ENCODE results near the gene CACNA1F.
A peak's percentile ranks its signal among the peaks of the same experiment; 100 is the strongest.

The CACNA1F gene

GRCh38 chrX:49227726-49228125, 5.4 kb downstream of the CACNA1F start:
- DNase-seq: no peak

GRCh38 chrX:49226946-49227345, 6.2 kb downstream of the CACNA1F start:
- no peak for DNase-seq

DNA sequence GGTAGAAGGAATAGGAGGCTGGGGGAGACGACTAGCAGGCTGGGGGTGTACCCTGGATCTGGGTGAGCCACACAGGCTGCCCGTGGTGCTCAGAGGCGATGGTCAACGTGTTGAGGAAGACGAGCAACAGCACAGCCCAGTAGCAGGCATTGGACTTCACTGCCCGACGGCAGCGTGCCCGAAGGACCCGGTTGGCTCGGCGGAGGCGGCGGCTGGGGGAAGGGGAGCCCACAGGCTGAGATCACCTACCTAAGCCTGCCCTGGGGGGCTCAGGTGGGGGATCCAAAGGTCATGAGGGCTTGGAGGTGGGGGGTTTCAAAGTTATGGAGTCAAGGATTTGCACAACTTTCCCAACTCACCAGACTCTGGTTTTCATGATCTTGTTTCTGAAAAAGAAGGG, 7.3 kb downstream of the CACNA1F start:
- no peak for DNase-seq

DNA sequence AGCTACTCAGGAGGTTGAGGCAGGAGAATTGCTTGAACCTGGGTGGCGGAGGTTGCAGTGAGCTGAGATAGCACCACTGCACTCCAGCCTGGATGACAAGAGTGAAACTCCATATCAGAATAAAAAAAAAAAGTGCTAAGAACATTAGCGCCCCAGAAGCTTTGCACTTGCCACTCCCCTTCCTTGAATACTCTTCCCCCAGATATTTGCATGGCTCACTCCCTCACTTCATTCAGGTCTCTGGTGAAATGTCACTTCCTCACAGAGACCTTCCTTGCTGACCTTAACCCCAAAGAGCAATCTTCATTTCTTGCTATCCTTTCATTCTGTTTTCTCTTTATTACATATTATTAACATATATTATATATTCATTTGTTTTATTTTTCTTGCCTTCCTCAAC, 11.3 kb downstream of the CACNA1F start:
- DNase-seq: no peak

DNA sequence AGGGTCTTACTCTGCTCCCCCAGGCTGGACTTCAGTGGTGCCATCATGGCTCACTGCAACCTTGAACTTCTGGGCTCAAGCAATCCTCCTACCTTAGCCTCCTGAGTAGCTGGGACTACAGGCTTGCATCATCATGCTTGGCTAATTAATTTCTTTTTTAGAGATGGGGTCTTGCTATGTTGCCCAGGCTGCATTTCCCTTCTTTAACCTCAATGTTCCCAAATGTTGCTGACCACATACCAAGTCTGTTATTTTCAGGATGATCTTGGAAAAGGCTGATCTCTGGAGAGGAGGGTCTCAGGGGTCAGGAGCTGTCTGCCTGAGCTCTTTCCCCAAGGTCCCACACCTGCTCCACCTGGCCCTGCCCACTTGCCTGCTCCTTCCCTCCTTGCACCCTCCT, 13.0 kb downstream of the CACNA1F start:
- DNase-seq: no peak

- no peak for DNase-seq
Measured at GRCh38 chrX:49214996-49215526, 18.1 kb downstream of the CACNA1F start.

- no peak for DNase-seq
Measured at GRCh38 chrX:49214416-49214815, 18.7 kb downstream of the CACNA1F start.

DNA sequence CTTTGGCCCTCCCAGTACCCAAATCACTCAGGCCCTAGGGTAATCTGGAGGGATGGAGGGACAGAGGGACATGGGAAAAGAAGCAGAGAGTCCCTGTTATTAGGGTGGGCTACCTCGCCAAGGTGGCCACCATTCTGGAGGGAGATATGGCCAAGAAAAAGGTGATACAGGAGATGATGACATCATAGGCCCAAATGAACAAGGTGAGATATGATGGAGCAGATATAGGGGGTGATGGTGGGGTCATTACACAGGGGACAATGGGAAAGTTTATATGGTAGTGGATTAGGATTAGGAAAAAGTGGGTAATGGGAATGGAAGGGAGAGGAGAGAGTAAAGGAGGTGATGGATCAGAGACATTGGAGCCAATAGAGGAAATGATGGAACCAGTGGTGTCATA, 20.3 kb downstream of the CACNA1F start:
- DNase-seq: no peak

GRCh38 chrX:49212209-49212608, 20.9 kb downstream of the CACNA1F start:
- no peak for DNase-seq

DNA sequence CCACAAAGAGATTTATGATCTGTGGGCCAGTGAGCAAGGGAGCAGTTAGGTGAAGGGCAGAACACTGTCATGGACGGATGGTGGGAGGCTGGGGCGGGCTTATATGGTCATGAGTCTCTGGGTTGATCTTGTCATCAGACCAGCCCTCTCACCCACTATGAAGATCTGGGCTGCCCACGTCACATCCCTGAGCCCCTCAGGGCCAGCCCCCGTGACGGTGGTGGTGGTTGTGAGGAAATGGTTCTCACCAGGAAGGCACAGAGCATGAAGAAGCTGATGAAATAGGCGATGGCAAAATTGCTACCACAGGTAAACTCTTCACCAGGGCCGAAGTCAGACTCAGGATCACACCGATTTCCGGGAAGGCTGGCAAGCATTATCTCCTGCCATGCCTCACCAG, 22.1 kb downstream of the CACNA1F start:
- DNase-seq: no peak

DNA sequence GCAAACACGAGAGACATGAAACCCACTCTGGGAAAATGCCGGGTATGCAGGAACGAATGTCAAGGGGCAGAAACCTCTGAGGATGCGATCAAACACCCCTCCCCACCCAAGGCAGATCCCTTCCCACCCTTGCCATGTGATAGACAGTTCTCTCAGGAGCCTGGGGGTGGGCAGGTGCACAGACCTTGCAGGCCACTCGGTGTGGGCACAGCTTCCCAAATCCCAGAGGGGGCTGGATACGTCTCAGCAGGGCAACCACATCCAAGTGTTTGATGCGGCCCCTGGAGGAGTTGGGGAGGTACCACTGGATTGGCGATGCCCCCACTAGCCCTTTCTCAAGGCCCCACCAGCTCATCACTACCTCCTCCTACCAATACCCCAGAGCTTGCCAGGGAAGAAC, 22.7 kb downstream of the CACNA1F start:
- no peak for DNase-seq

GRCh38 chrX:49209434-49210251, 23.5 kb downstream of the CACNA1F start:
- no peak for DNase-seq

DNA sequence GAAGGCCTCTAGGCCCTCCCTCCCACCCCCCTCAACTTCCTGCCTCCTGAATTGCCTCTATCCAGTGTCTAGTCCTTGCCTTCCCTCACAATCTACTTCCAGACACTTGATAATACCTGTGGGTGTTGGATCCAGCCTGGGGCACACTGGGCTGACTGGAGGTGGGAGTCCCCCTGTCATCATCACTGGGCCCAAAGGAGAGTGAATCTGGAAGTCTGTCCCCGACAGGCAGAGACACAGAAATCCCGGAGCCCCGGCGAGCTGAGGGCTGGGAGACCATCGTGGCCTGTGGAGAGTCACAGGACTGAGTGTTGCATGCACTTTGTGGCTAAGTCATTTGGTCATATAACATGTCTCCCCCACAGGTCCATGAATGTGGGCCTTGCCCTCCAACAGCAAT, 24.7 kb downstream of the CACNA1F start:
- DNase-seq: no peak

DNA sequence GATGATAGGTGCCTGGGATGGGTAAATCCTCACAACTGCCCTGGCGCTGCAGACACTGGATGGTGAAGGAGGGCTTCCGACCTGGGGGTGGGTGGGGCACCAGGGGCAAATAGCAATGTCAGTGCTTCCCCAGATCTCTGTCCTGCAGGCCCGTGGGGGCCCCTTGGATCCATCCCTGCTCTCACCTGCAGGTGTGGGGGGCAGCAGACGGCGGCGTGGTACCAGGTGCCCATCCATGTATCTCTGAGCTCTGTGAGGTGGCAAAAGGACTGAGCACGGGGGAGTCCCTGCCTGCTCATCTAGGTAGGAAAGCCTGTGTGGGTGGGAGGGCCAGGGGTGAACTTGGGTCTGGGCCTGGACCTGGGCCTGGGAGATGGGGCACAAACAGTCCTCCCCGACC, 26.6 kb downstream of the CACNA1F start:
- no peak for DNase-seq

DNA sequence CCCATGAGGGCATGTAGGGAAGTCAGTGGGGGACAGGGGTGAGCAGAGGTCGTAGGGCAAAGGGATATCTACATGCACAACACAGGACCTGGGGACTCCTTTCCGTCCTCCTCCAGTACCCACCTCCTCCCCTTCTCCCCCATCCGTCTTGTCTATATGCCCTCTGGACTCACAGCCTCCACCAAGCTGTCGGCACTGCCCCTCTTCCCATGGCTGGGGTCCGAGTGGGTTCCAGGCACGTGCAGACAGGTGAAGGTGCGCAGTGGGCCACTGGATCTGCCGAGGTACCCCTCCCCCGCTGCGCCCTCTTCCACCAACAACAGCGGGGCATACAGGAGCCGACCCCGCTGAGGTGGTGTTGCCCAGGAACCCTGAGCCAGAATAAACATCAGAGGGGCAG, 27.7 kb downstream of the CACNA1F start:
- DNase-seq: no peak

DNA sequence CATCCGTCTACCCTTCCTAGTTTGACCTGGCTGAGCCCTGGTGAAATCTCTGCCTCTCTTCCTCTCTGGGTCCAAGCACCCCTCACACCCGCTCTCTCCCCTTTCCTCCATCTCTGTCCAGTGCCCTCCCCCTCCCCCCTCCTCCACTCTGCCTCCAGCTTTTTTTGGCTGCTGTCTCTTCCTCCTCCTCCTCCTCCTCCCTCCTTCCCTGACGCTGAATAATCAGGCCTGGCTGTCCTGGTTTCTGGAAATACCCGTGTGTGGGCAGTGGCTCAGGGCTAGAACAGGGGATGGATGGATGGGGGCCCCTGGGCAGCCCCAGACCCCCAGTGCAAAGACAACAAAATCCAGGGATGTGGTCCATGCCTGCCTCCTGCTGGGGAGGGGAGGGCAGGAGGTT, 28.4 kb downstream of the CACNA1F start:
- DNase-seq: no peak

GRCh38 chrX:49204017-49204416, 29.1 kb downstream of the CACNA1F start:
- DNase-seq: no peak

DNA sequence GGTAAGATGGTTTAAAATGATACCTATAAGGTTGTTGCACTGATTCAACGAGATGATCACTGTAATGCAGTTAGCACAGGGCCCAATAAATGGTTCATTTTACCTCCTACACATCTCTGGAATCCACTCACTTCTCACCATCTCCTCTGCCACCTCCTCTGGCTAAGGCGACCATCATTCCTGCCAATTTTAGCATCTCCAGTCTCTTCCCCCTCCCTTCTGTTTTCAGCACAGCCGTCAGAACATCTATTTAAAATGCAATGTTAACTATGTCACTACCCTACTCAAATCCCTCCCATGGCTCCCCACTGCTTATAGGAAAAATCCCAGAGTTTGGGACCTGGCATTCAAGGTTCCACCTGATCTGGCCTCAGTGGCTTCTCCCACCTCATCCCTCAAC, 29.6 kb downstream of the CACNA1F start:
- DNase-seq: no peak

GRCh38 chrX:49202022-49202421, 31.1 kb downstream of the CACNA1F start:
- no peak for DNase-seq

GRCh38 chrX:49199906-49200771, 33.0 kb downstream of the CACNA1F start, which contains the start of gene SYP:
Gene SYP, minus strand, starts transcription at chrX:49200193. Its CDS starts 7 bp downstream, at chrX:49200186.
- DNase-seq: peak; percentile 88 to 92

DNA sequence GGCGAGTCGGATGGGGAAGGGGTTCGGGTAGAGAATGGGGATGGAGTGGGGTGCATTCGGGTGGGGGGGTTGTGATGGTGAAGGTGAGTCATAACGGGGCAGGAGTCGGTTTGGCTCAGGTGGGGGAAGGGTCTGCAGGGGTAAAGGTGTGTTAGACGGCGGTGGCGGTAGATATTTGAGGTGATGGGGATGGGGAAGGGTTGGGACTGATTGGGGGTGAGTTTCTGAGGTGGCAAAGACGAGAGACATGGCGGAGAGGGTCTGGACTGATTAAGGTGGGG, 33.9 kb downstream of the CACNA1F start:
- DNase-seq: no peak

DNA sequence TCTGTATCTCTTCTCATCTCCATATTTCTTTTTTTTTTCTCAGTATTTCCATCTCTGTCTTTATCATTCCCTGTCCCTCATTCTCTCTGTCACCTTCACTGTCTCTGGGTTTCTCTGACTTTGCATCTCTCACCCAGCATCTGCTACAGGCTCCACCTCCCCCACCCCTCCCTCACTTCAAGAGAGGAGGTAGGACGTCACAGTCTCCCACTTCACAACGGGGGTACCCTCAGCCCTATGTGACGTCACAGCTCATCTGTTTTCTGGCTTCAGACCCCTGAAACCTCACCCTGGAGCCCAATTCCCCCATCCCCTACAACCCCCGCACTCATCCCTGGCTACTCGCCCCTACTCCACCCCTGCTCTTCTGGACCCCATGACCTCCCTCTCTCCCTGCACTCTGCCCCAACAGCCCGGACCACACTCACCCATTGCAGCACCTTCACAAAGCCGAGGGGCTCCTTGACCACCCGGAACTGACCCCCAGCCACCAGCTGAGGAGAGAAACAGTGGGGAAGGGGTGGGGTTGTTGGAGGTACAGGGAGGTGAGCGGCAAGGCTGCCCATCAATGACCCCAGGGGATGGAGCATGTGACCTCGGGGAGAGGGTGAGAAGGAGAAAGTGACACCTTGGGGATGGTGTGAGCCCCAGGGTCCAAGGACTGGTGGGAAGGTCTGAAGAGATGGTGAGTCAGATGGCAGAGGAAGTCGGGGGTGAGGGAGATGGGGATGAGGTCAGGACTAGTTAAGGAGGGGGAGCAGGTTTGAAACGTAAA, 34.4 kb downstream of the CACNA1F start:
- DNase-seq: no peak

GRCh38 chrX:49197543-49198087, 35.5 kb downstream of the CACNA1F start:
- DNase-seq: no peak
